ENCODE data around the gene BLOC1S5. TPM values are rescaled to one million over a fixed set of nuclear protein-coding genes. Genes with fewer than 3 reads are reported as not detected.

BLOC1S5 gene
- total and polyA plus RNA-seq, 2 of the 13 experiments (the other 11 are each of a cell fraction or from before 2014, with no cell fraction given) = 10.5 to 41.5 TPM

DNA sequence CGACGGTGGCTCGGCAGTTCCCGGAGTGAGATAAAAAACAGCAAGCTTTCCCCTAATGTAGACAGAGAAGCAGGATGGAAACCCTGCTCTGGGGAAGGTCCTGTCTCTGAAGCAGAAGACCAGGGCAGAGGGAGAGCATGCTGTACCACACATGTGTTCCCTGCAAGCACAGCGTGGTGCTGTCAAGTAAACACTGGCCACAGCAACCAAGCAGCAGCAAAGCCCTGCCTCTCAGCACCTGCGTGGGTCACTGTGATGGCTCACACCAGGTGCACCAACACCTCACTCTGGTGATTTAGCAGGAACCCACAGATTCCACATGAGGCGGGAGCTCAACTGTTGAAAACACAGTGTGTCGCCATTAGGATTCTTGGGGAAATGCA is 88.4 kb downstream of the BLOC1S5 start (continued):
- TF ChIP-seq NFKB2 (CRISPR knock-in tag; IDR thresholded peaks at IDR 0.05; ENCODE audit: borderline replicate concordance) (0 out of 2 replicates have a peak, but pooled peaks have one; percentile 58), ZSCAN22 (CRISPR knock-in tag; IDR thresholded peaks at IDR 0.05) (no peak), PAF1 (CRISPR knock-in tag; IDR thresholded peaks at IDR 0.05) (no peak), POLR2A (IDR thresholded peaks at IDR 0.05; ENCODE audit: insufficient read depth in 1 of 2, low read depth in 2 of 2, low read length in 2 of 2) (no peak), ATAD3A (CRISPR knock-in tag; IDR thresholded peaks at IDR 0.05) (no peak), PAWR (CRISPR knock-in tag; IDR thresholded peaks at IDR 0.05; ENCODE audit: borderline replicate concordance) (0 out of 2 replicates have a peak, but pooled peaks have one; percentile 75), ADNP (CRISPR knock-in tag; IDR thresholded peaks at IDR 0.05) (no peak), ZNF720 (CRISPR knock-in tag; IDR thresholded peaks at IDR 0.05) (no peak), CEBPG (CRISPR knock-in tag; IDR thresholded peaks at IDR 0.05) (no peak), FOXA3 (CRISPR knock-in tag; IDR thresholded peaks at IDR 0.05) (peak; percentile 38; the same call in 1 of the 2 replicates), ZEB1 (IDR thresholded peaks at IDR 0.05; ENCODE audit: insufficient replicate concordance, low read depth) (no peak), ZNF232 (CRISPR knock-in tag; IDR thresholded peaks at IDR 0.05; ENCODE audit: borderline replicate concordance) (no peak), ETV5 (CRISPR knock-in tag; IDR thresholded peaks at IDR 0.05; ENCODE audit: borderline replicate concordance) (peak; percentile 22; the same call in 1 of the 2 replicates), ZNF773 (CRISPR knock-in tag; IDR thresholded peaks at IDR 0.05; ENCODE audit: borderline replicate concordance) (0 out of 2 replicates have a peak, but pooled peaks have one; percentile 19), ZNF569 (CRISPR knock-in tag; IDR thresholded peaks at IDR 0.05; ENCODE audit: borderline replicate concordance) (no peak)
- TF ChIP-seq, protein P1, sequence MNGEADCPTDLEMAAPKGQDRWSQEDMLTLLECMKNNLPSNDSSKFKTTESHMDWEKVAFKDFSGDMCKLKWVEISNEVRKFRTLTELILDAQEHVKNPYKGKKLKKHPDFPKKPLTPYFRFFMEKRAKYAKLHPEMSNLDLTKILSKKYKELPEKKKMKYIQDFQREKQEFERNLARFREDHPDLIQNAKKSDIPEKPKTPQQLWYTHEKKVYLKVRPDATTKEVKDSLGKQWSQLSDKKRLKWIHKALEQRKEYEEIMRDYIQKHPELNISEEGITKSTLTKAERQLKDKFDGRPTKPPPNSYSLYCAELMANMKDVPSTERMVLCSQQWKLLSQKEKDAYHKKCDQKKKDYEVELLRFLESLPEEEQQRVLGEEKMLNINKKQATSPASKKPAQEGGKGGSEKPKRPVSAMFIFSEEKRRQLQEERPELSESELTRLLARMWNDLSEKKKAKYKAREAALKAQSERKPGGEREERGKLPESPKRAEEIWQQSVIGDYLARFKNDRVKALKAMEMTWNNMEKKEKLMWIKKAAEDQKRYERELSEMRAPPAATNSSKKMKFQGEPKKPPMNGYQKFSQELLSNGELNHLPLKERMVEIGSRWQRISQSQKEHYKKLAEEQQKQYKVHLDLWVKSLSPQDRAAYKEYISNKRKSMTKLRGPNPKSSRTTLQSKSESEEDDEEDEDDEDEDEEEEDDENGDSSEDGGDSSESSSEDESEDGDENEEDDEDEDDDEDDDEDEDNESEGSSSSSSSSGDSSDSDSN (CRISPR knock-in tag; IDR thresholded peaks at IDR 0.05) = no peak
- TF ChIP-seq, protein P2, sequence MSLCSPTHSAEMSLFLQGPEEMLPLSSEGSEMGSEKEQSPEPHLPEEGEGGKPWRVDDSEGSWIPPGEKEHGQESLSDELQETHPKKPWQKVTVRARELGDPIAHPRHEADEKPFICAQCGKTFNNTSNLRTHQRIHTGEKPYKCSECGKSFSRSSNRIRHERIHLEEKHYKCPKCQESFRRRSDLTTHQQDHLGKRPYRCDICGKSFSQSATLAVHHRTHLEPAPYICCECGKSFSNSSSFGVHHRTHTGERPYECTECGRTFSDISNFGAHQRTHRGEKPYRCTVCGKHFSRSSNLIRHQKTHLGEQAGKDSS (CRISPR knock-in tag; IDR thresholded peaks at IDR 0.05; ENCODE audit: borderline replicate concordance, low read depth) = 0 out of 2 replicates have a peak, but pooled peaks have one; percentile 48
- TF ChIP-seq, protein P3, sequence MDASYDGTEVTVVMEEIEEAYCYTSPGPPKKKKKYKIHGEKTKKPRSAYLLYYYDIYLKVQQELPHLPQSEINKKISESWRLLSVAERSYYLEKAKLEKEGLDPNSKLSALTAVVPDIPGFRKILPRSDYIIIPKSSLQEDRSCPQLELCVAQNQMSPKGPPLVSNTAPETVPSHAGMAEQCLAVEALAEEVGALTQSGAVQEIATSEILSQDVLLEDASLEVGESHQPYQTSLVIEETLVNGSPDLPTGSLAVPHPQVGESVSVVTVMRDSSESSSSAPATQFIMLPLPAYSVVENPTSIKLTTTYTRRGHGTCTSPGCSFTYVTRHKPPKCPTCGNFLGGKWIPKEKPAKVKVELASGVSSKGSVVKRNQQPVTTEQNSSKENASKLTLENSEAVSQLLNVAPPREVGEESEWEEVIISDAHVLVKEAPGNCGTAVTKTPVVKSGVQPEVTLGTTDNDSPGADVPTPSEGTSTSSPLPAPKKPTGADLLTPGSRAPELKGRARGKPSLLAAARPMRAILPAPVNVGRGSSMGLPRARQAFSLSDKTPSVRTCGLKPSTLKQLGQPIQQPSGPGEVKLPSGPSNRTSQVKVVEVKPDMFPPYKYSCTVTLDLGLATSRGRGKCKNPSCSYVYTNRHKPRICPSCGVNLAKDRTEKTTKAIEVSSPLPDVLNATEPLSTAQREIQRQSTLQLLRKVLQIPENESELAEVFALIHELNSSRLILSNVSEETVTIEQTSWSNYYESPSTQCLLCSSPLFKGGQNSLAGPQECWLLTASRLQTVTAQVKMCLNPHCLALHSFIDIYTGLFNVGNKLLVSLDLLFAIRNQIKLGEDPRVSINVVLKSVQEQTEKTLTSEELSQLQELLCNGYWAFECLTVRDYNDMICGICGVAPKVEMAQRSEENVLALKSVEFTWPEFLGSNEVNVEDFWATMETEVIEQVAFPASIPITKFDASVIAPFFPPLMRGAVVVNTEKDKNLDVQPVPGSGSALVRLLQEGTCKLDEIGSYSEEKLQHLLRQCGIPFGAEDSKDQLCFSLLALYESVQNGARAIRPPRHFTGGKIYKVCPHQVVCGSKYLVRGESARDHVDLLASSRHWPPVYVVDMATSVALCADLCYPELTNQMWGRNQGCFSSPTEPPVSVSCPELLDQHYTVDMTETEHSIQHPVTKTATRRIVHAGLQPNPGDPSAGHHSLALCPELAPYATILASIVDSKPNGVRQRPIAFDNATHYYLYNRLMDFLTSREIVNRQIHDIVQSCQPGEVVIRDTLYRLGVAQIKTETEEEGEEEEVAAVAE (CRISPR knock-in tag; IDR thresholded peaks at IDR 0.05; ENCODE audit: borderline replicate concordance) = no peak
- TF ChIP-seq, protein P4, sequence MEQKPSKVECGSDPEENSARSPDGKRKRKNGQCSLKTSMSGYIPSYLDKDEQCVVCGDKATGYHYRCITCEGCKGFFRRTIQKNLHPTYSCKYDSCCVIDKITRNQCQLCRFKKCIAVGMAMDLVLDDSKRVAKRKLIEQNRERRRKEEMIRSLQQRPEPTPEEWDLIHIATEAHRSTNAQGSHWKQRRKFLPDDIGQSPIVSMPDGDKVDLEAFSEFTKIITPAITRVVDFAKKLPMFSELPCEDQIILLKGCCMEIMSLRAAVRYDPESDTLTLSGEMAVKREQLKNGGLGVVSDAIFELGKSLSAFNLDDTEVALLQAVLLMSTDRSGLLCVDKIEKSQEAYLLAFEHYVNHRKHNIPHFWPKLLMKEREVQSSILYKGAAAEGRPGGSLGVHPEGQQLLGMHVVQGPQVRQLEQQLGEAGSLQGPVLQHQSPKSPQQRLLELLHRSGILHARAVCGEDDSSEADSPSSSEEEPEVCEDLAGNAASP (CRISPR knock-in tag; IDR thresholded peaks at IDR 0.05; ENCODE audit: borderline replicate concordance) = no peak
- TF ChIP-seq, protein P5, sequence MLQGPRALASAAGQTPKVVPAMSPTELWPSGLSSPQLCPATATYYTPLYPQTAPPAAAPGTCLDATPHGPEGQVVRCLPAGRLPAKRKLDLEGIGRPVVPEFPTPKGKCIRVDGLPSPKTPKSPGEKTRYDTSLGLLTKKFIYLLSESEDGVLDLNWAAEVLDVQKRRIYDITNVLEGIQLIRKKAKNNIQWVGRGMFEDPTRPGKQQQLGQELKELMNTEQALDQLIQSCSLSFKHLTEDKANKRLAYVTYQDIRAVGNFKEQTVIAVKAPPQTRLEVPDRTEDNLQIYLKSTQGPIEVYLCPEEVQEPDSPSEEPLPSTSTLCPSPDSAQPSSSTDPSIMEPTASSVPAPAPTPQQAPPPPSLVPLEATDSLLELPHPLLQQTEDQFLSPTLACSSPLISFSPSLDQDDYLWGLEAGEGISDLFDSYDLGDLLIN (CRISPR knock-in tag; IDR thresholded peaks at IDR 0.05; ENCODE audit: borderline replicate concordance) = no peak
- TF ChIP-seq, protein P6, sequence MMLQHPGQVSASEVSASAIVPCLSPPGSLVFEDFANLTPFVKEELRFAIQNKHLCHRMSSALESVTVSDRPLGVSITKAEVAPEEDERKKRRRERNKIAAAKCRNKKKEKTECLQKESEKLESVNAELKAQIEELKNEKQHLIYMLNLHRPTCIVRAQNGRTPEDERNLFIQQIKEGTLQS (CRISPR knock-in tag; IDR thresholded peaks at IDR 0.05) = no peak
